Vagina (tissue), 2 donors: ENCODE results near the gene NFATC4.

Source experiments
- POLR2A ChIP-seq, 2 donors: fragments of 450-650 bp; IDR thresholded peaks; one replicate each; pipeline ENCODE4 v1.6.1; 2017; ENCODE audit warnings: antibody characterized with exemption in 2 of 2, mild to moderate bottlenecking in 2 of 2, moderate library complexity in 2 of 2
- POLR2AphosphoS5 ChIP-seq, 2 donors: sonication (generic); formaldehyde crosslinking; IDR thresholded peaks; one replicate each; pipeline ENCODE4 v1.9.0; 2017; ENCODE audit warnings: antibody characterized with exemption in 2 of 2, mild to moderate bottlenecking in 2 of 2, low read depth in 1 of 2; ENCODE audit not compliant: insufficient read depth in 1 of 2
- TF ChIP-seq, protein P1 (sequence below), 3 experiments: fragments of 450-650 bp in 2 of 3; fragments of 200-600 bp in 1 of 3; sonication (generic) in 1 of 3; IDR thresholded peaks; one replicate each; pipeline ENCODE4 v1.5.1; 2017 to 2019; ENCODE audit warnings: antibody characterized with exemption in 3 of 3, mild to moderate bottlenecking in 2 of 3, moderate library complexity in 2 of 3

DNA sequence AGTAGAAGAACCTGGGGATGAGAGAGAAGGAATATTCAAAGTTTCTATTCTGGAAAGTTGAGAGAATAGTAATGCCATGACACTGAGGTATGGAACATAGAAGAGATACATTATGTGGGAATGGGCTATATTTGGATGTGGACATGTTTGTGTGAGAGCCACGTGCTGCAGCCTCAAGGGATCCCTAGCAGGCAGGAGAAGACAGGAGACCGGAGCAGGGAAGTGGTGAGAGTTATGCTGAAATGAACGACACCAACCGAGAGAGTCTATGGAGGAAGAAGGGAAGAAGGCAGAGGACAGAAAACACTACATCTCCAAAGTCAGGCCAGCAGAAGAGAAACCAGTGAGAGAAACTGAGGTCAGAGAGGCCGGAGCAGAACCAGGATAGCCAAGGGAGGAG is 18.2 kb upstream of the NFATC4 start:
- no peak for TF ChIP-seq POLR2A (IDR thresholded peaks at IDR 0.05)
- TF ChIP-seq, protein P1, sequence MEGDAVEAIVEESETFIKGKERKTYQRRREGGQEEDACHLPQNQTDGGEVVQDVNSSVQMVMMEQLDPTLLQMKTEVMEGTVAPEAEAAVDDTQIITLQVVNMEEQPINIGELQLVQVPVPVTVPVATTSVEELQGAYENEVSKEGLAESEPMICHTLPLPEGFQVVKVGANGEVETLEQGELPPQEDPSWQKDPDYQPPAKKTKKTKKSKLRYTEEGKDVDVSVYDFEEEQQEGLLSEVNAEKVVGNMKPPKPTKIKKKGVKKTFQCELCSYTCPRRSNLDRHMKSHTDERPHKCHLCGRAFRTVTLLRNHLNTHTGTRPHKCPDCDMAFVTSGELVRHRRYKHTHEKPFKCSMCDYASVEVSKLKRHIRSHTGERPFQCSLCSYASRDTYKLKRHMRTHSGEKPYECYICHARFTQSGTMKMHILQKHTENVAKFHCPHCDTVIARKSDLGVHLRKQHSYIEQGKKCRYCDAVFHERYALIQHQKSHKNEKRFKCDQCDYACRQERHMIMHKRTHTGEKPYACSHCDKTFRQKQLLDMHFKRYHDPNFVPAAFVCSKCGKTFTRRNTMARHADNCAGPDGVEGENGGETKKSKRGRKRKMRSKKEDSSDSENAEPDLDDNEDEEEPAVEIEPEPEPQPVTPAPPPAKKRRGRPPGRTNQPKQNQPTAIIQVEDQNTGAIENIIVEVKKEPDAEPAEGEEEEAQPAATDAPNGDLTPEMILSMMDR (IDR thresholded peaks at IDR 0.05): no peak
- TF ChIP-seq POLR2AphosphoS5 (IDR thresholded peaks at IDR 0.05; ENCODE audit: insufficient read depth in 1 of 2, low read depth in 1 of 2): no peak
